Measurements from ENCODE around the gene GNAI3. TPM values are rescaled to one million over a fixed set of nuclear protein-coding genes. Genes with fewer than 3 reads are reported as not detected.

Gene GNAI3
- total RNA-seq, 2 experiments from 2014 or later = 7.5 to 8.3 TPM

- Mint-ChIP-seq H3K27ac (no peak overlapping the region), H3K4me1 (peaks cover 12% of the 10 kb centered on the region), H3K4me3 (no peak overlapping the region), H3K27me3 (peaks cover 2% of the 10 kb centered on the region), H3K9me3 (ENCODE audit: low read depth) (no peaks in the 10 kb centered on the region), H3K36me3 (peaks cover 6% of the 10 kb centered on the region)
- CTCF ChIA-PET = interaction anchor here (0.9 to 10.0 kb wide), 10 partner anchors 8 to 350 kb away, joined by 3 to 146 read pairs (median 4); partner anchors contain the start of genes AHCYL1, AMPD2 and GNAT2
- ATAC-seq = no peak
- peak; percentile 39 for DNase-seq
These were observed 86.6 kb downstream of the GNAI3 start for GRCh38 chr1:109634771-109635750.

- ATAC-seq (no peak), DNase-seq (no peak)
- H3K9me3 Mint-ChIP-seq (ENCODE audit: low read depth) = no peaks in the 10 kb centered on the region
- peaks cover 12% of the 10 kb centered on the region for H3K4me1 Mint-ChIP-seq
- H3K36me3 Mint-ChIP-seq = peaks cover 5% of the 10 kb centered on the region
- CTCF ChIA-PET = interaction anchor here (0.9 to 10.0 kb wide), 8 partner anchors 13 to 349 kb away, joined by 3 to 269 read pairs (median 13); partner anchors contain the start of genes AHCYL1, AMPD2 and GNAT2
- H3K27me3 Mint-ChIP-seq = peaks cover 2% of the 10 kb centered on the region
- H3K27ac Mint-ChIP-seq = no peak overlapping the region
- no peak overlapping the region for H3K4me3 Mint-ChIP-seq
These were observed 87.4 kb downstream of the GNAI3 start for GRCh38 chr1:109635862-109636200.

- H3K9me3 Mint-ChIP-seq (ENCODE audit: low read depth) = no peaks in the 10 kb centered on the region
- H3K27me3 Mint-ChIP-seq = peaks cover 2% of the 10 kb centered on the region
- peaks cover 2% of the 10 kb centered on the region for H3K36me3 Mint-ChIP-seq
- H3K4me1 Mint-ChIP-seq = peaks cover 12% of the 10 kb centered on the region
- CTCF ChIA-PET = interaction anchor here (0.9 to 10.0 kb wide), 12 partner anchors 13 to 348 kb away, joined by 3 to 269 read pairs (median 3); partner anchors contain the start of genes AHCYL1, AMPD2 and GNAT2
- peak; percentile 35 for DNase-seq
- ATAC-seq = no peak
- no peak overlapping the region for H3K4me3 Mint-ChIP-seq
- no peak overlapping the region for H3K27ac Mint-ChIP-seq
These were observed 88.0 kb downstream of the GNAI3 start for GRCh38 chr1:109636201-109636952.

GRCh38 chr1:109637446-109637845, 89.0 kb downstream of the GNAI3 start:
- Mint-ChIP-seq H3K27me3 (peaks cover 2% of the 10 kb centered on the region), H3K9me3 (ENCODE audit: low read depth) (no peaks in the 10 kb centered on the region), H3K36me3 (no peaks in the 10 kb centered on the region), H3K4me1 (peaks cover 12% of the 10 kb centered on the region), H3K4me3 (no peak overlapping the region), H3K27ac (no peak overlapping the region)
- DNase-seq = peak; percentile 18
- CTCF ChIA-PET = interaction anchor here (0.7 to 10.0 kb wide), 12 partner anchors 11 to 423 kb away, joined by 3 to 269 read pairs (median 4); partner anchors contain the start of genes AHCYL1, AMPD2 and GNAT2
- ATAC-seq = no peak

GRCh38 chr1:109639063-109639840, 90.8 kb downstream of the GNAI3 start:
- ATAC-seq = no peak
- no peaks in the 10 kb centered on the region for H3K36me3 Mint-ChIP-seq
- CTCF ChIA-PET = interaction anchor here (0.9 to 10.0 kb wide), 42 partner anchors 9 to 421 kb away, joined by 3 to 269 read pairs (median 5); partner anchors contain the start of genes AHCYL1, AMPD2, CYB561D1 and EPS8L3
- H3K4me1 Mint-ChIP-seq = peaks cover 23% of the 10 kb centered on the region
- no peak overlapping the region for H3K4me3 Mint-ChIP-seq
- H3K27ac Mint-ChIP-seq = no peak overlapping the region
- peaks cover 2% of the 10 kb centered on the region for H3K27me3 Mint-ChIP-seq
- DNase-seq = peak; percentile 31
- no peaks in the 10 kb centered on the region for H3K9me3 Mint-ChIP-seq (ENCODE audit: low read depth)

DNA sequence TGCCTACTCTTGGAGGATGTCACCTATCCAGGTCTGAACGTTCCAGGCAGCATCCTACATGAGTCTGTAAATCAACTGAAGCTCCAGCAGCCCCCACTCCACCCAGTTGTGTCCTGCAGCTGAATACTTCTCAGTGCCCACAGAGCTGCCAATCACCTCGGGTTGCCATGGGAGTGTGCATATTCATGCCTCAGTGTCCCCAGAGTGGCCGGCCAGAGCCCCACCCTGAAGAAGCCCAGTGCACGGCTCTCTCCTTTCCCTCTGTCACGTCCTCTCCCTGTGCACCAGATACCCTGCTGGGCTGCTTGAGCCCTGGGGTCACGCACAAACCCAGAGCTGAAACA, 91.4 kb downstream of the GNAI3 start:
- Mint-ChIP-seq H3K4me3 (no peak overlapping the region), H3K4me1 (peaks cover 17% of the 10 kb centered on the region), H3K27ac (no peak overlapping the region), H3K36me3 (no peaks in the 10 kb centered on the region), H3K9me3 (ENCODE audit: low read depth) (no peaks in the 10 kb centered on the region), H3K27me3 (peaks cover 2% of the 10 kb centered on the region)
- CTCF ChIA-PET = interaction anchor here (0.6 to 10.0 kb wide), 71 partner anchors 8 to 420 kb away, joined by 3 to 269 read pairs (median 5); partner anchors contain the start of genes AHCYL1, AMPD2, CYB561D1 and EPS8L3
- ATAC-seq (no peak), DNase-seq (peak; percentile 37)

GRCh38 chr1:109640285-109640865, 92.0 kb downstream of the GNAI3 start:
- ATAC-seq (peak; percentile 75), DNase-seq (peak; percentile 93)
- Mint-ChIP-seq H3K9me3 (ENCODE audit: low read depth) (no peaks in the 10 kb centered on the region), H3K4me1 (peaks cover 12% of the 10 kb centered on the region), H3K36me3 (no peaks in the 10 kb centered on the region), H3K27ac (no peak overlapping the region), H3K4me3 (no peak overlapping the region), H3K27me3 (peaks cover 2% of the 10 kb centered on the region)
- CTCF ChIA-PET = interaction anchor here (0.5 to 10.0 kb wide), 77 partner anchors 8 to 420 kb away, joined by 3 to 269 read pairs (median 5); partner anchors contain the start of genes AHCYL1, AMIGO1, AMPD2 and CYB561D1

- Mint-ChIP-seq H3K9me3 (ENCODE audit: low read depth) (no peaks in the 10 kb centered on the region), H3K27ac (no peak overlapping the region), H3K27me3 (peaks cover 2% of the 10 kb centered on the region), H3K4me3 (no peak overlapping the region), H3K4me1 (peaks cover 11% of the 10 kb centered on the region), H3K36me3 (no peaks in the 10 kb centered on the region)
- CTCF ChIA-PET = interaction anchor here (0.5 to 10.0 kb wide), 39 partner anchors 10 to 388 kb away, joined by 3 to 269 read pairs (median 6); partner anchors contain the start of genes AHCYL1, AMIGO1, AMPD2 and CYB561D1
- ATAC-seq (no peak), DNase-seq (peak; percentile 22)
These were observed 92.8 kb downstream of the GNAI3 start for GRCh38 chr1:109641078-109641740.

- Mint-ChIP-seq H3K9me3 (ENCODE audit: low read depth) (no peaks in the 10 kb centered on the region), H3K4me3 (no peak overlapping the region), H3K27me3 (peaks cover 2% of the 10 kb centered on the region), H3K4me1 (peaks cover 11% of the 10 kb centered on the region), H3K36me3 (no peaks in the 10 kb centered on the region), H3K27ac (no peak overlapping the region)
- DNase-seq = no peak
- no peak for ATAC-seq
- CTCF ChIA-PET = interaction anchor here (0.8 to 10.0 kb wide), 18 partner anchors 9 to 372 kb away, joined by 3 to 269 read pairs (median 26); partner anchors contain the start of genes AHCYL1, AMIGO1, AMPD2 and CYB561D1
These were observed 93.4 kb downstream of the GNAI3 start for GRCh38 chr1:109641861-109642260.

DNA sequence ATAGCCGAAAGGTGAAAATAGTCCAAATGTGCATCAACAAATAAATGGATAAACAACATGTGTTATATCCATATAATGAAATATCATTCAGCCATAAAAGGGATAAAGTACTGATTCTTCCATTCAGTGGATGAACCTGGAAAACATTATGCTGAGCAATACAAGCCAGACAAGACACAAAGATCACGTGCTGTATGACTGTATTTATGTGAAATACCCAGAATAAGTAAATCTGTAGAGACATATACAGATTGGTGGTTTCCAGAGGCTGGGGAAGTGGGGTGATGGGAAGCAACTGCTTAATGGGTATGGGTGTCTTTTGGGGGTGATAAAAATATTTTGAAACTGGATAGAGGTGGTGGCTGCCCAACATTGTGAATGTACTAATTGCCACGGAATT, 94.2 kb downstream of the GNAI3 start:
- DNase-seq = no peak
- H3K9me3 Mint-ChIP-seq (ENCODE audit: low read depth) = no peaks in the 10 kb centered on the region
- CTCF ChIA-PET = interaction anchor here (0.8 to 10.0 kb wide), 12 partner anchors 9 to 368 kb away, joined by 3 to 269 read pairs (median 22); partner anchors contain the start of genes AHCYL1, AMPD2, CYB561D1 and GNAT2
- H3K36me3 Mint-ChIP-seq = no peaks in the 10 kb centered on the region
- no peak for ATAC-seq
- H3K27ac Mint-ChIP-seq = no peak overlapping the region
- H3K4me3 Mint-ChIP-seq = no peak overlapping the region
- H3K27me3 Mint-ChIP-seq = peaks cover 2% of the 10 kb centered on the region
- H3K4me1 Mint-ChIP-seq = peaks cover 11% of the 10 kb centered on the region

- no peaks in the 10 kb centered on the region for H3K9me3 Mint-ChIP-seq (ENCODE audit: low read depth)
- H3K27me3 Mint-ChIP-seq = peaks cover 2% of the 10 kb centered on the region
- CTCF ChIA-PET = interaction anchor here (0.6 to 9.1 kb wide), 14 partner anchors 8 to 367 kb away, joined by 3 to 269 read pairs (median 4); partner anchors contain the start of genes AHCYL1, CYB561D1, GNAI3 and GSTM4
- no peak overlapping the region for H3K4me3 Mint-ChIP-seq
- peaks cover 11% of the 10 kb centered on the region for H3K4me1 Mint-ChIP-seq
- ATAC-seq (peak; percentile 97), DNase-seq (peak; percentile 93)
- H3K27ac Mint-ChIP-seq = no peak overlapping the region
- H3K36me3 Mint-ChIP-seq = no peaks in the 10 kb centered on the region
These were observed 95.2 kb downstream of the GNAI3 start for GRCh38 chr1:109643385-109644230.

Data from activated CD8-positive, alpha-beta memory T cell treated with anti-CD3 and anti-CD28 coated beads, Interleukin-2, amount 10 ng/mL, durations not matched to agents 7 days and 5 days (primary cell).